HG03060 (cell line): ENCODE measurements around the gene RASAL3.
"Not testable (repeated sequence)": the region's sequence is repeated elsewhere in the genome, so short reads cannot be mapped to it uniquely, and the experiment has no call there.

ENCODE experiments used
- ATAC-seq: cut with Tn5 transposase; IDR thresholded peaks from one replicate; pipeline ENCODE4 v1.9.1; 2021; ENCODE audit warnings: low read depth, moderate number of reproducible peaks; ENCODE audit not compliant: unreplicated experiment

Gene RASAL3

GRCh38 chr19:15464394-15465385, at the start of gene RASAL3:
Gene RASAL3, minus strand, starts transcription at chr19:15464544. Its CDS starts 186 bp downstream, at chr19:15464358.
- no peak for ATAC-seq

GRCh38 chr19:15511671-15512424, 47.5 kb upstream of the RASAL3 start:
- no peak for ATAC-seq

GRCh38 chr19:15508035-15508710, 43.8 kb upstream of the RASAL3 start, which contains the start of gene CYP4F22:
Gene CYP4F22, plus strand, starts transcription at chr19:15508525. Its CDS starts 16,812 bp downstream, at chr19:15525337.
- no peak for ATAC-seq

GRCh38 chr19:15507068-15508034, 43.0 kb upstream of the RASAL3 start:
- no peak for ATAC-seq

- no peak for ATAC-seq
These were observed 41.8 kb upstream of the RASAL3 start for GRCh38 chr19:15506074-15506571.

GRCh38 chr19:15502264-15502663, 37.9 kb upstream of the RASAL3 start:
- no peak for ATAC-seq

GRCh38 chr19:15501596-15501995, 37.3 kb upstream of the RASAL3 start:
- ATAC-seq = no peak

GRCh38 chr19:15498910-15499309, 34.6 kb upstream of the RASAL3 start:
- no peak for ATAC-seq

GRCh38 chr19:15498156-15498858, 34.0 kb upstream of the RASAL3 start:
- no peak for ATAC-seq

- ATAC-seq = no peak
These were observed 30.8 kb upstream of the RASAL3 start for GRCh38 chr19:15495151-15495550.

GRCh38 chr19:15488489-15489226, 24.3 kb upstream of the RASAL3 start:
- ATAC-seq = no peak

GRCh38 chr19:15487038-15487437, 22.7 kb upstream of the RASAL3 start:
- no peak for ATAC-seq

GRCh38 chr19:15485768-15486167, 21.4 kb upstream of the RASAL3 start:
- ATAC-seq = not testable (repeated sequence)

GRCh38 chr19:15480996-15481395, 16.7 kb upstream of the RASAL3 start:
- ATAC-seq = not testable (repeated sequence)

- ATAC-seq = no peak
These were observed 15.3 kb upstream of the RASAL3 start, which contains the start of gene PGLYRP2 for GRCh38 chr19:15479391-15480345. Gene PGLYRP2, minus strand, starts transcription at chr19:15479501. Its CDS starts 130 bp downstream, at chr19:15479371.

- ATAC-seq = no peak
These were observed 12.0 kb upstream of the RASAL3 start for GRCh38 chr19:15476325-15476724.

- ATAC-seq = no peak
These were observed 11.3 kb upstream of the RASAL3 start for GRCh38 chr19:15475611-15476010.
